Endothelial cell of umbilical vein (primary cell): ENCODE measurements around the gene MAT1A.

Experiments
- CTCF ChIP-seq, 2 donors: IDR thresholded peaks; 1 replicate in 1 of 2; 2 replicates in 1 of 2; pipeline ENCODE4 v1.5.1; 2011; ENCODE audit warnings: low read length in 2 of 2, mild to moderate bottlenecking in 2 of 2, moderate library complexity in 2 of 2, control low read depth in 1 of 2, inconsistent platforms in 1 of 2, low read depth in 1 of 2; ENCODE audit not compliant: insufficient read depth in 1 of 2; ENCODE audit errors: extremely low read depth in 1 of 2
- EZH2 ChIP-seq: IDR thresholded peaks from 2 replicates; pipeline ENCODE4 v1.6.1; 2012; ENCODE audit warnings: borderline replicate concordance, low read depth, mild to moderate bottlenecking, moderate library complexity, low read length, inconsistent platforms; ENCODE audit not compliant: severe bottlenecking
- GATA2 ChIP-seq: IDR thresholded peaks from 2 replicates; pipeline ENCODE4 v1.7.0; 2011; ENCODE audit warnings: low read depth, mild to moderate bottlenecking, moderate library complexity, mixed read lengths, low read length; ENCODE audit not compliant: insufficient read length, insufficient read depth
- MAX ChIP-seq: IDR thresholded peaks from 2 replicates; pipeline ENCODE4 v1.6.1; 2011; ENCODE audit not compliant: insufficient read depth, insufficient read length
- MYC ChIP-seq: IDR thresholded peaks from one replicate; pipeline ENCODE4 v1.6.1; 2011; ENCODE audit warnings: mild to moderate bottlenecking, low read depth, low read length
- POLR2A ChIP-seq: IDR thresholded peaks from 2 replicates; pipeline ENCODE4 v1.6.1; 2012; ENCODE audit warnings: low read depth, mild to moderate bottlenecking, control low read depth, low read length
- POLR2AphosphoS5 ChIP-seq: IDR thresholded peaks from 2 replicates; pipeline ENCODE4 v1.6.1; 2012; ENCODE audit warnings: low read depth, mild to moderate bottlenecking, control low read depth, low read length, moderate library complexity; ENCODE audit not compliant: insufficient read depth

GRCh38 chr10:80319725-80320290, 30.4 kb upstream of the MAT1A start:
- no peak for TF ChIP-seq CTCF (IDR thresholded peaks at IDR 0.05; ENCODE audit: extremely low read depth in 1 of 2, insufficient read depth in 1 of 2, low read depth in 1 of 2, low read length in 2 of 2)
- no peak for TF ChIP-seq POLR2AphosphoS5
- no peak for TF ChIP-seq POLR2A
- no peak for TF ChIP-seq MAX
- TF ChIP-seq EZH2: no peak
- no peak for TF ChIP-seq GATA2
- TF ChIP-seq MYC: no peak
